K562 (cell line): ENCODE measurements around the gene SELPLG. TPM values are rescaled to one million over a fixed set of nuclear protein-coding genes. Genes with fewer than 3 reads are reported as not detected.

Experiments used
- ATAC-seq: fragments of 200-7000 bp; cut with Tn5 transposase; 3 replicates; pipeline ENCODE4 v1.9.1; 2020; ENCODE audit warnings: moderate library complexity
- BruUV-seq: library from RNA; stranded (reverse); fragments of 400-500 nt; replicated peaks from 2 replicates; lab custom pipeline; 2021; lab: Mats Ljungman, UMichigan
- CTCF ChIA-PET: fragments of 300-600 bp; formaldehyde crosslinking; extraction: SDS; loops from one replicate; lab custom pipeline; 2021; ENCODE audit warnings: low intra/inter-chr PET ratio; lab: Yijun Ruan, JAX
- POLR2A ChIA-PET: fragments of 300-600, 350-650 bp; sonication (Branson Sonifier 250); formaldehyde crosslinking; extraction: SDS; loops from one replicate; lab custom pipeline; 2021; ENCODE audit warnings: antibody characterized with exemption, inconsistent platforms; lab: Yijun Ruan, JAX
- DNase-seq, 4 experiments: peaks; one replicate each; pipeline versions ENCODE4 v3.0.0 to v3.0.0-alpha.2; 2011 to 2018; ENCODE audit warnings: low spot score in 3 of 4, mixed read lengths in 3 of 4; ENCODE audit errors: extremely low read depth in 1 of 4
- FAIRE-seq: peaks from 2 replicates; lab custom pipeline; 2011; peaks lifted over from hg19 to GRCh38; lab: Jason Lieb, UNC
- H2AFZ ChIP-seq: 2 replicates; pipeline ENCODE4 v1.6.0; 2011; ENCODE audit warnings: low read depth, low read length, control low read depth, inconsistent platforms
- H3K27ac ChIP-seq: fragments of 200-600 bp; 3 replicates; pipeline ENCODE4 v1.8.0; 2011; ENCODE audit warnings: low read depth, mild to moderate bottlenecking, control low read depth, inconsistent platforms, low read length, moderate library complexity, mixed read lengths; ENCODE audit errors: extremely low read depth
- H3K27me3 ChIP-seq, 2 experiments: fragments of 300-600 bp in 1 of 2; 2 replicates in 1 of 2; 3 replicates in 1 of 2; pipeline versions ENCODE4 v1.6.0 to v1.8.0; 2011; ENCODE audit warnings: inconsistent platforms in 2 of 2, low read length in 2 of 2, mild to moderate bottlenecking in 1 of 2, mixed read lengths in 1 of 2, moderate library complexity in 1 of 2; ENCODE audit not compliant: control insufficient read depth in 2 of 2, insufficient read depth in 2 of 2
- H3K36me3 ChIP-seq: fragments of 300-600 bp; 3 replicates; pipeline ENCODE4 v1.8.0; 2011; ENCODE audit warnings: mild to moderate bottlenecking, low read length, inconsistent platforms; ENCODE audit not compliant: control insufficient read depth, insufficient read depth
- H3K4me1 ChIP-seq, 2 experiments: fragments of 200-600 bp in 1 of 2; replicated peaks in 1 of 2; 2 replicates in 1 of 2; 3 replicates in 1 of 2; pipeline versions ENCODE4 v1.5.1 to v1.8.0; 2011; ENCODE audit warnings: inconsistent platforms in 2 of 2, low read length in 2 of 2, mild to moderate bottlenecking in 1 of 2, mixed read lengths in 1 of 2, moderate library complexity in 1 of 2; ENCODE audit not compliant: control insufficient read depth in 2 of 2, insufficient read depth in 2 of 2
- H3K4me2 ChIP-seq: 2 replicates; pipeline ENCODE4 v1.6.1; 2011; ENCODE audit warnings: low read length, control low read depth, inconsistent platforms, mixed read lengths; ENCODE audit not compliant: insufficient read depth
- H3K4me3 ChIP-seq: fragments of 200-600 bp; sonication (generic), shearing (Covaris generic); 2 replicates; pipeline ENCODE4 v1.5.1; 2016; ENCODE audit warnings: control low read depth, inconsistent platforms
- H3K79me2 ChIP-seq: fragments of 200-600 bp; 3 replicates; pipeline ENCODE4 v1.8.0; 2011; ENCODE audit warnings: low read length, inconsistent platforms; ENCODE audit not compliant: control insufficient read depth, insufficient read depth
- H3K9ac ChIP-seq, 2 experiments: 2 replicates each; pipeline versions ENCODE4 v1.6.0 to v1.6.1; 2011; ENCODE audit warnings: low read depth in 2 of 2, low read length in 2 of 2, control low read depth in 1 of 2, inconsistent platforms in 1 of 2, mild to moderate bottlenecking in 1 of 2, mixed read lengths in 1 of 2; ENCODE audit not compliant: insufficient read depth in 1 of 2
- H3K9me1 ChIP-seq: one replicate; pipeline ENCODE4 v1.6.0; 2011; ENCODE audit warnings: inconsistent platforms, mild to moderate bottlenecking, low read length, moderate library complexity; ENCODE audit not compliant: control insufficient read depth, insufficient read depth
- H3K9me3 ChIP-seq: replicated peaks from 2 replicates; pipeline ENCODE4 v1.5.1; 2011; ENCODE audit warnings: low read depth, low read length, inconsistent platforms; ENCODE audit not compliant: control insufficient read depth, insufficient read depth
- H4K20me1 ChIP-seq: replicated peaks from 2 replicates; pipeline ENCODE4 v1.6.1; 2011; ENCODE audit warnings: low read length, inconsistent platforms, mixed read lengths; ENCODE audit not compliant: control insufficient read depth, insufficient read depth
- ADNP ChIP-seq: fragments of 200-800 bp; sonication (Bioruptor generic); IDR thresholded peaks from 2 replicates; pipeline ENCODE4 v1.6.1; 2016; ENCODE audit warnings: missing genetic modification characterization, missing compliant biosample characterization
- BCOR ChIP-seq: fragments of 450-650 bp; IDR thresholded peaks from 2 replicates; pipeline ENCODE4 v1.6.1; 2016
- CHD4 ChIP-seq: fragments of 200-600 bp; sonication (generic); IDR thresholded peaks from 3 replicates; pipeline ENCODE4 v1.6.1; 2012; ENCODE audit warnings: low read depth, mild to moderate bottlenecking, mixed read lengths, low read length, inconsistent platforms; ENCODE audit not compliant: insufficient read depth, insufficient replicate concordance, poor library complexity, severe bottlenecking
- CTBP1 ChIP-seq: fragments of 450-650 bp; IDR thresholded peaks from 2 replicates; pipeline ENCODE4 v1.6.1; 2016; ENCODE audit warnings: borderline replicate concordance
- FIP1L1 ChIP-seq: fragments of 200-400 bp; formaldehyde crosslinking; IDR thresholded peaks from 2 replicates; pipeline ENCODE4 v1.6.1; 2018; ENCODE audit warnings: mild to moderate bottlenecking, low read depth, low read length; ENCODE audit not compliant: poor library complexity, severe bottlenecking
- KDM1A ChIP-seq, 2 experiments: fragments of 450-650 bp; IDR thresholded peaks; 2 replicates each; pipeline ENCODE4 v1.6.1; 2016; ENCODE audit warnings: mild to moderate bottlenecking in 2 of 2
- MAFF ChIP-seq: IDR thresholded peaks from 2 replicates; pipeline ENCODE4 v1.6.1; 2012; ENCODE audit warnings: low read length, improper control_type of control experiment
- RBM25 ChIP-seq: fragments of 200-400 bp; formaldehyde crosslinking; IDR thresholded peaks from 2 replicates; pipeline ENCODE4 v1.6.1; 2018; ENCODE audit warnings: low read length, low read depth, moderate library complexity; ENCODE audit not compliant: severe bottlenecking
- SLC30A9 ChIP-seq: fragments of 250-450 bp; sonication (Bioruptor Pico); IDR thresholded peaks from 2 replicates; pipeline ENCODE4 v1.8.0; 2022; ENCODE audit warnings: mild to moderate bottlenecking, moderate library complexity
- SUPT5H ChIP-seq: fragments of 450-650 bp; IDR thresholded peaks from 2 replicates; pipeline ENCODE4 v1.6.1; 2016
- TRIM24 ChIP-seq, 2 experiments: fragments of 450-650 bp; IDR thresholded peaks; 2 replicates each; pipeline ENCODE4 v1.6.1; 2016
- ZFX ChIP-seq: sonication (generic); formaldehyde crosslinking; IDR thresholded peaks from 2 replicates; pipeline ENCODE4 v1.8.0; 2022; ENCODE audit warnings: mild to moderate bottlenecking, missing genetic modification reagents, moderate library complexity
- ZNF24 ChIP-seq: fragments of 450-650 bp; IDR thresholded peaks from 2 replicates; pipeline ENCODE4 v1.6.1; 2016
- ZNF3 ChIP-seq: fragments of 250-450 bp; sonication (Bioruptor Pico); IDR thresholded peaks from 2 replicates; pipeline ENCODE4 v1.5.0; 2021; ENCODE audit warnings: mild to moderate bottlenecking, moderate library complexity
- WGBS: fragments of 100-300 bp; shearing (Covaris generic); methylation state at CpG from one replicate; pipeline ENCODE4 v1.1.6; 2016; ENCODE audit warnings: low coverage, mixed read lengths; ENCODE audit not compliant: insufficient coverage; ENCODE audit errors: missing lambda C conversion rate; 5-methylcytosine and 5-hydroxymethylcytosine counted together
- in situ Hi-C: fragments of 300-500 bp; cut with MboI; formaldehyde crosslinking; loops from 4 replicates; pipeline ENCODE4 v1.15.0; 2018; ENCODE audit warnings: inconsistent platforms, mixed read lengths
- intact Hi-C: fragments of 100-400 bp; cut with micrococcal nuclease; formaldehyde crosslinking; loops from 2 replicates; pipeline ENCODE4 v1.14.2; 2022
- polyA plus RNA-seq, 8 experiments: library from polyadenylated mRNA; depleted of rRNA in 4 of 8; stranded (reverse) in 5 of 8; unstranded in 3 of 8; fragments of >200 nt; fragmentation: Nextera tagmentation in 2 of 8; fragmentation: Illumina TruSeq in 1 of 8; extraction: Ambion mirVana in 2 of 8; extraction: Trizol in 1 of 8; gene quantifications; 2 replicates each; pipeline versions ENCODE4 v1.2.1 to v1.2.3, GENCODE V29; 2011 to 2014; ENCODE audit warnings: inconsistent platforms in 1 of 8, missing spikeins in 1 of 8
- total RNA-seq, 7 experiments: library from RNA; depleted of rRNA in 6 of 7; stranded (reverse); fragments of >200 nt in 6 of 7; fragmentation: Illumina TruSeq in 2 of 7; extraction: Trizol in 2 of 7; gene quantifications; 2 replicates each; pipeline versions ENCODE4 v1.2.1 to v1.2.3, GENCODE V29; 2011 to 2021; ENCODE audit warnings: low replicate concordance in 1 of 7

The SELPLG gene
- total and polyA plus RNA-seq, 9 of the 15 experiments (the other 6 are each of a cell fraction or from before 2014, with no cell fraction given) = 0.22 to 10.2 (median 1.7) TPM

GRCh38 chr12:108598553-108599250 is 35.0 kb downstream of the SELPLG start:
- no peaks in the 10 kb centered on the region for H3K79me2 ChIP-seq
- H3K27me3 ChIP-seq = no peaks in the 10 kb centered on the region
- no peak overlapping the region for H3K4me2 ChIP-seq
- WGBS = 29% methylated on average over 11 of the region's 11 CpGs
- no peak overlapping the region for H3K27ac ChIP-seq
- FAIRE-seq (no peak), ATAC-seq (no peak), DNase-seq (no peak)
- H3K9ac ChIP-seq = 0 out of 4 replicates have a peak overlapping the region, but pooled peaks of 1 of the 2 experiments have one; percentile 0
- no peak overlapping the region for H2AFZ ChIP-seq
- no peak overlapping the region for H3K4me3 ChIP-seq
- peaks cover 0 to 13% of the 10 kb centered on the region in 2 experiments; a peak in 3 of 5 replicates for H3K4me1 ChIP-seq
- peaks cover 6% of the 10 kb centered on the region; the same call in 1 of the 2 replicates for H4K20me1 ChIP-seq
- TF ChIP-seq ZNF24 (peak; percentile 97), MAFF (no peak), CTBP1 (no peak), CHD4 (peak; percentile 57), FIP1L1 (no peak), KDM1A (IDR thresholded peaks at IDR 0.05) (peak; percentile 52 to 61; a peak in 2 of 4 replicates), SUPT5H (no peak), ZFX (no peak), RBM25 (peak; percentile 88), ZNF3 (CRISPR knock-in tag) (peak; percentile 70; the same call in 1 of the 2 replicates), SLC30A9 (CRISPR knock-in tag) (no peak), ADNP (peak; percentile 80; the same call in 1 of the 2 replicates), TRIM24 (IDR thresholded peaks at IDR 0.05) (no peak), BCOR (peak; percentile 84)
- H3K9me1 ChIP-seq = peaks cover 6% of the 10 kb centered on the region
- ChIA-PET POLR2A (interaction anchor here (0.7 kb wide), 1 partner anchor 34 kb away, joined by 4 read pairs; no protein-coding TSS in a partner anchor), CTCF (no interaction called here)
- no peaks in the 10 kb centered on the region for H3K9me3 ChIP-seq
- in situ Hi-C loops (no loop called here), intact Hi-C loops (no loop called here)
- no TSS peak for BruUV-seq
- H3K36me3 ChIP-seq = no peaks in the 10 kb centered on the region
